Measurements from ENCODE around the gene ZDHHC9.
"Not testable (repeated sequence)": the region's sequence is repeated elsewhere in the genome, so short reads cannot be mapped to it uniquely, and the experiment has no call there.

DNA sequence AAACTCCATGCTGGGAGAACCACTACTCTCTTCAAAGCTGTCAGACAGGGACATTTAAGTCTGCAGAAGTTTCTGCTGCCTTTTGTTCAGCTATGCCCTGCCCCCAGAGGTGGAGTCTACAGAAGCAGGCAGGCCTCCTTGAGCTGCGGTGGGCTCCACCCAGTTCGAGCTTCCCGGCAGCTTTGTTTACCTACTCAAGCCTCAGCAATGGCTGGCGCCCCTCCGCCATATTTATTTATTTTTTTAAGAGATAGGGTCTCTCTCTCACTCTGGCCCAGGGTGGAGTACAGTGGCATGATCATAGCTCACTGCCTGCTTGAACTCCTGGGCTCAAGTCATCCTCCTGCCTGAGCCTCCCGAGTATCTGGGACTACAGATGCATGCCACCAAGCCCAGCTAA lies 15.4 kb upstream of the ZDHHC9 start:
- TF ChIP-seq, protein P1, sequence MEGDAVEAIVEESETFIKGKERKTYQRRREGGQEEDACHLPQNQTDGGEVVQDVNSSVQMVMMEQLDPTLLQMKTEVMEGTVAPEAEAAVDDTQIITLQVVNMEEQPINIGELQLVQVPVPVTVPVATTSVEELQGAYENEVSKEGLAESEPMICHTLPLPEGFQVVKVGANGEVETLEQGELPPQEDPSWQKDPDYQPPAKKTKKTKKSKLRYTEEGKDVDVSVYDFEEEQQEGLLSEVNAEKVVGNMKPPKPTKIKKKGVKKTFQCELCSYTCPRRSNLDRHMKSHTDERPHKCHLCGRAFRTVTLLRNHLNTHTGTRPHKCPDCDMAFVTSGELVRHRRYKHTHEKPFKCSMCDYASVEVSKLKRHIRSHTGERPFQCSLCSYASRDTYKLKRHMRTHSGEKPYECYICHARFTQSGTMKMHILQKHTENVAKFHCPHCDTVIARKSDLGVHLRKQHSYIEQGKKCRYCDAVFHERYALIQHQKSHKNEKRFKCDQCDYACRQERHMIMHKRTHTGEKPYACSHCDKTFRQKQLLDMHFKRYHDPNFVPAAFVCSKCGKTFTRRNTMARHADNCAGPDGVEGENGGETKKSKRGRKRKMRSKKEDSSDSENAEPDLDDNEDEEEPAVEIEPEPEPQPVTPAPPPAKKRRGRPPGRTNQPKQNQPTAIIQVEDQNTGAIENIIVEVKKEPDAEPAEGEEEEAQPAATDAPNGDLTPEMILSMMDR (conservative IDR thresholded peaks at IDR 0.05; ENCODE audit: low read depth, low read length): not testable (repeated sequence)
- not testable (repeated sequence) for TF ChIP-seq EZH2 (IDR thresholded peaks at IDR 0.05; ENCODE audit: borderline replicate concordance, low read depth, low read length, poor library complexity, severe bottlenecking)
